ENCODE data around the gene LXN. TPM values are rescaled to one million over a fixed set of nuclear protein-coding genes. Genes with fewer than 3 reads are reported as not detected.
A peak's percentile ranks its signal among the peaks of the same experiment; 100 is the strongest.

Gene LXN
- total RNA-seq, 1 donor from 2014 or later = 70.6 TPM

GRCh38 chr3:158660711-158661110, 11.7 kb downstream of the LXN start:
- peak overlapping the region; percentile 74 for H3K27ac Mint-ChIP-seq (ENCODE audit: unreplicated experiment)
- no peak overlapping the region for H3K4me3 Mint-ChIP-seq (ENCODE audit: unreplicated experiment)
- peaks cover 33% of the 10 kb centered on the region for H3K36me3 Mint-ChIP-seq (ENCODE audit: low read depth, unreplicated experiment)
- H3K27me3 Mint-ChIP-seq (ENCODE audit: unreplicated experiment) = peaks cover 2% of the 10 kb centered on the region
- peaks cover 27% of the 10 kb centered on the region for H3K4me1 Mint-ChIP-seq (ENCODE audit: unreplicated experiment)
- H3K9me3 Mint-ChIP-seq (ENCODE audit: unreplicated experiment) = no peaks in the 10 kb centered on the region
- TF ChIP-seq, protein P1, sequence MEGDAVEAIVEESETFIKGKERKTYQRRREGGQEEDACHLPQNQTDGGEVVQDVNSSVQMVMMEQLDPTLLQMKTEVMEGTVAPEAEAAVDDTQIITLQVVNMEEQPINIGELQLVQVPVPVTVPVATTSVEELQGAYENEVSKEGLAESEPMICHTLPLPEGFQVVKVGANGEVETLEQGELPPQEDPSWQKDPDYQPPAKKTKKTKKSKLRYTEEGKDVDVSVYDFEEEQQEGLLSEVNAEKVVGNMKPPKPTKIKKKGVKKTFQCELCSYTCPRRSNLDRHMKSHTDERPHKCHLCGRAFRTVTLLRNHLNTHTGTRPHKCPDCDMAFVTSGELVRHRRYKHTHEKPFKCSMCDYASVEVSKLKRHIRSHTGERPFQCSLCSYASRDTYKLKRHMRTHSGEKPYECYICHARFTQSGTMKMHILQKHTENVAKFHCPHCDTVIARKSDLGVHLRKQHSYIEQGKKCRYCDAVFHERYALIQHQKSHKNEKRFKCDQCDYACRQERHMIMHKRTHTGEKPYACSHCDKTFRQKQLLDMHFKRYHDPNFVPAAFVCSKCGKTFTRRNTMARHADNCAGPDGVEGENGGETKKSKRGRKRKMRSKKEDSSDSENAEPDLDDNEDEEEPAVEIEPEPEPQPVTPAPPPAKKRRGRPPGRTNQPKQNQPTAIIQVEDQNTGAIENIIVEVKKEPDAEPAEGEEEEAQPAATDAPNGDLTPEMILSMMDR (IDR thresholded peaks at IDR 0.05; ENCODE audit: unreplicated experiment) = no peak
- DNase-seq (ENCODE audit: low spot score) = no peak

GRCh38 chr3:158659454-158660237, 12.8 kb downstream of the LXN start:
- H3K4me3 Mint-ChIP-seq (ENCODE audit: unreplicated experiment) = no peak overlapping the region
- TF ChIP-seq, protein P1 (IDR thresholded peaks at IDR 0.05; ENCODE audit: unreplicated experiment) = peak; percentile 66
- peak overlapping the region; percentile 74 for H3K27ac Mint-ChIP-seq (ENCODE audit: unreplicated experiment)
- H3K9me3 Mint-ChIP-seq (ENCODE audit: unreplicated experiment) = no peaks in the 10 kb centered on the region
- H3K4me1 Mint-ChIP-seq (ENCODE audit: unreplicated experiment) = peaks cover 26% of the 10 kb centered on the region
- H3K27me3 Mint-ChIP-seq (ENCODE audit: unreplicated experiment) = peaks cover 2% of the 10 kb centered on the region
- H3K36me3 Mint-ChIP-seq (ENCODE audit: low read depth, unreplicated experiment) = peaks cover 24% of the 10 kb centered on the region
- peak; percentile 63 for DNase-seq (ENCODE audit: low spot score)

DNA sequence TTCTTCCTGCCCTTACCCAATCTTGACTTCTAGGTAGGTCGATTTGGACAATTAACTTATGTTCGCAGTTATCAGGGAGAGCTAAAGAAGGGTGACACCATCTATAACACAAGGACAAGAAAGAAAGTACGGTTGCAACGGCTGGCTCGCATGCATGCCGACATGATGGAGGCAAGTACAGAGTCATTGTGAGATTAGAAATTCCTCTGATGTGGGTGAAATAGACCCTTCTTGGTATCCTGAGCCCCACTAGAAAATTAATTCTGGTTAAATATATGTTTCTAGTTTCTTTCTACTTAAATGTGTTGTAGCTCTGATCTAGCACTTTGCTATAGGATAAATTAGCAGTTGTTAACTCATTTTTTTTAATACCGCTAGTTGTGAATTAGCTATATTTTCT, 13.6 kb downstream of the LXN start:
- Mint-ChIP-seq H3K27me3 (ENCODE audit: unreplicated experiment) (no peaks in the 10 kb centered on the region), H3K4me3 (ENCODE audit: unreplicated experiment) (no peak overlapping the region), H3K36me3 (ENCODE audit: low read depth, unreplicated experiment) (peaks cover 18% of the 10 kb centered on the region), H3K4me1 (ENCODE audit: unreplicated experiment) (peaks cover 23% of the 10 kb centered on the region), H3K9me3 (ENCODE audit: unreplicated experiment) (no peaks in the 10 kb centered on the region), H3K27ac (ENCODE audit: unreplicated experiment) (peak overlapping the region; percentile 89)
- no peak for DNase-seq (ENCODE audit: low spot score)
- TF ChIP-seq, protein P1 (IDR thresholded peaks at IDR 0.05; ENCODE audit: unreplicated experiment) = no peak

DNA sequence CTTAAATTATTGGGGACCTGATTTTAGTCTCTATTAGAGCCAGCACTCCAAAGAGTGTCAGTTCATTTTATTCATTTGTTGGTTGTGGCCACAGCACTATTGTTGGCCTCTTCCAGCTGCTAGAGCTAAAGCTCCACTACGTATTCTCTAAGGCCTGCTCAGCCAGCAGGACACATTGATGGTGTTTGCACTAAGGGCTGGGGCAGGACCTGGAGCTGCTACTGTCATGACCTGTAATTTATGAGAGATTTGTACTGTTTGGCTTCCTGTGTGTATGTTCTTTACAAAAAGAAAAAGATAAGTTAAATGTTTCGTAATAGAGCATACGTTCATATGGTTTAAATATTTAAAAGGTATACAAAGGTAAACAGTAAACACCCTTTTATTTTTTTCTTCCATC, 20.0 kb downstream of the LXN start:
- H3K4me3 Mint-ChIP-seq (ENCODE audit: unreplicated experiment) = no peak overlapping the region
- DNase-seq (ENCODE audit: low spot score) = no peak
- H3K27ac Mint-ChIP-seq (ENCODE audit: unreplicated experiment) = peak overlapping the region; percentile 24
- TF ChIP-seq, protein P1 (IDR thresholded peaks at IDR 0.05; ENCODE audit: unreplicated experiment) = no peak
- H3K4me1 Mint-ChIP-seq (ENCODE audit: unreplicated experiment) = peaks cover 43% of the 10 kb centered on the region
- no peaks in the 10 kb centered on the region for H3K27me3 Mint-ChIP-seq (ENCODE audit: unreplicated experiment)
- no peaks in the 10 kb centered on the region for H3K9me3 Mint-ChIP-seq (ENCODE audit: unreplicated experiment)
- peaks cover 24% of the 10 kb centered on the region for H3K36me3 Mint-ChIP-seq (ENCODE audit: low read depth, unreplicated experiment)

DNA sequence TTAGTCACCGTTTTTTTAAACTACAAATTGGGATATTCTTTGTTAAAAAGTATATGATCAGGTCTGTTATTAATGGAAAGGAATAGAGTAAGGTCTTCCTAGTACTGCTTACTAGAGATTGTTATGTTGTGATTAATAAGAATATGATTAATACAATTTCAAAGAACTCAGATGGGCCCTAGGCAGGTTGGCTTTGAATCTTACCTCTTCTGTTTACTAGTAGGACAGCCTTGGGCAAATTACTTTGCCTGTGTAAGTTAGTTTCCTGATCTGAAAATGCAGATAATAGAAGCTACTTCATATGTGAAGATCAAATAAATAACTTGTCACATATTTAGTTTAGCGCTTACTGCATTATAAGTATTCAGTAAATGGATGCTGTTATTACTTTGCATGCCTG, 21.3 kb downstream of the LXN start:
- no peaks in the 10 kb centered on the region for H3K9me3 Mint-ChIP-seq (ENCODE audit: unreplicated experiment)
- H3K4me3 Mint-ChIP-seq (ENCODE audit: unreplicated experiment) = no peak overlapping the region
- TF ChIP-seq, protein P1 (IDR thresholded peaks at IDR 0.05; ENCODE audit: unreplicated experiment) = no peak
- H3K4me1 Mint-ChIP-seq (ENCODE audit: unreplicated experiment) = peaks cover 49% of the 10 kb centered on the region
- peaks cover 18% of the 10 kb centered on the region for H3K36me3 Mint-ChIP-seq (ENCODE audit: low read depth, unreplicated experiment)
- no peaks in the 10 kb centered on the region for H3K27me3 Mint-ChIP-seq (ENCODE audit: unreplicated experiment)
- peak overlapping the region; percentile 89 for H3K27ac Mint-ChIP-seq (ENCODE audit: unreplicated experiment)
- DNase-seq (ENCODE audit: low spot score) = no peak
